ENCODE data around the gene FGD2. TPM values are rescaled to one million over a fixed set of nuclear protein-coding genes. Genes with fewer than 3 reads are reported as not detected.

FGD2 gene
- total and polyA plus RNA-seq, 2 of the 8 experiments (the other 6 are each of a cell fraction or from before 2014, with no cell fraction given) = 0.12 to 0.32 TPM

- H3K23me2 ChIP-seq (ENCODE audit: low read depth, low read length) = no peaks in the 10 kb centered on the region
- H3K18ac ChIP-seq (ENCODE audit: extremely low read depth, low read length) = no peak overlapping the region
- no peak overlapping the region for H3K14ac ChIP-seq (ENCODE audit: insufficient read length)
- 0 out of 2 replicates have a peak overlapping the region, but pooled peaks have one; percentile 37 for H4K8ac ChIP-seq (ENCODE audit: extremely low read depth, insufficient read depth, low read length)
- no peak overlapping the region for H2BK20ac ChIP-seq (ENCODE audit: low read length)
- POLR2A ChIA-PET (ENCODE audit: partially characterized antibody) = interaction anchor here (0.5 to 1.7 kb wide), 4 partner anchors 11 to 41 kb away, joined by 3 to 4 read pairs (median 4); no protein-coding TSS in a partner anchor
- no peak overlapping the region for H4K5ac ChIP-seq (ENCODE audit: insufficient read length, low read depth, low read length)
- no peak overlapping the region for H2BK15ac ChIP-seq (ENCODE audit: low read length)
- H2BK12ac ChIP-seq (ENCODE audit: low read depth, low read length) = no peak overlapping the region
- H3K79me2 ChIP-seq (ENCODE audit: control insufficient read depth in 1 of 2, insufficient read depth in 2 of 2, low read length in 2 of 2) = no peaks in the 10 kb centered on the region
- H3K27ac ChIP-seq (ENCODE audit: low read depth, low read length) = peak overlapping the region; percentile 66; the same call in 1 of the 2 replicates
- CTCF ChIA-PET (ENCODE audit: partially characterized antibody) = interaction anchor here (0.5 to 3.1 kb wide), 9 partner anchors 8 to 521 kb away, joined by 3 to 12 read pairs (median 3); no protein-coding TSS in a partner anchor
- H4K20me1 ChIP-seq (replicated peaks in 1 of 2; ENCODE audit: control insufficient read depth in 1 of 2, insufficient read depth in 2 of 2, low read length in 2 of 2) = peaks cover 3 to 6% of the 10 kb centered on the region in 2 experiments
- no peak overlapping the region for H3K4ac ChIP-seq (replicated peaks; ENCODE audit: insufficient read length, low read depth, low read length)
- FAIRE-seq = no peak
- H3K56ac ChIP-seq (replicated peaks; ENCODE audit: insufficient read length, low read depth, low read length) = no peak overlapping the region
- no peak overlapping the region for H4K91ac ChIP-seq (replicated peaks; ENCODE audit: insufficient read length, low read length)
- no peak overlapping the region for H2BK120ac ChIP-seq (replicated peaks; ENCODE audit: low read depth, low read length)
- H2AK5ac ChIP-seq (ENCODE audit: low read depth, low read length) = no peak overlapping the region
- no peak overlapping the region for H3K4me2 ChIP-seq (ENCODE audit: insufficient read depth in 1 of 2, low read depth in 2 of 2, low read length in 2 of 2)
- H3K36me3 ChIP-seq (ENCODE audit: control insufficient read depth in 2 of 4, insufficient read depth in 4 of 4, low read length in 3 of 4) = peaks cover 42 to 75% (median 69%) of the 10 kb centered on the region in 4 experiments
- no peak overlapping the region for H3K4me3 ChIP-seq (ENCODE audit: extremely low read depth in 1 of 4, insufficient read depth in 2 of 4, low read depth in 3 of 4, low read length in 4 of 4)
- H3K4me1 ChIP-seq (replicated peaks in 1 of 4; ENCODE audit: control insufficient read depth in 3 of 4, insufficient read depth in 4 of 4, low read length in 3 of 4) = no peaks in the 10 kb centered on the region
- no peaks in the 10 kb centered on the region; the same call in 1 of the 2 replicates for H3K79me1 ChIP-seq (ENCODE audit: low read depth, low read length)
- no peak overlapping the region for H3K9ac ChIP-seq (replicated peaks in 1 of 4; ENCODE audit: extremely low read depth in 1 of 4, low read depth in 3 of 4, low read length in 3 of 4)
- no peak for DNase-seq (ENCODE audit: low read depth in 1 of 2, low spot score in 2 of 2)
- 0 out of 2 replicates have a peak overlapping the region, but pooled peaks have one; percentile 72 for H2BK5ac ChIP-seq (ENCODE audit: low read depth, low read length)
- no peaks in the 10 kb centered on the region for H3K27me3 ChIP-seq (replicated peaks in 1 of 4; ENCODE audit: control insufficient read depth in 3 of 4, extremely low read depth in 1 of 4, insufficient read depth in 3 of 4, low read length in 3 of 4)
- H2AFZ ChIP-seq (ENCODE audit: low read length) = no peak overlapping the region
- no peaks in the 10 kb centered on the region for H3K9me3 ChIP-seq (ENCODE audit: insufficient read depth in 2 of 2, low read depth in 1 of 2, low read length in 1 of 2)
- H3K23ac ChIP-seq (ENCODE audit: insufficient read length) = no peak overlapping the region
- 96% methylated on average over 17 of the region's 17 CpGs; no CpG with 5 or more reads in 1 of the 2 experiments for WGBS, 2 experiments (ENCODE audit: extremely low coverage in 1 of 2, insufficient coverage in 1 of 2, insufficient read length in 1 of 2, insufficient replicate concordance in 2 of 2, low coverage in 1 of 2, low lambda C conversion rate in 2 of 2, missing lambda C conversion rate in 1 of 2)
- no peak for TF ChIP-seq CEBPB (IDR thresholded peaks at IDR 0.05; ENCODE audit: low read depth, low read length)
- TF ChIP-seq JUND (IDR thresholded peaks at IDR 0.05; ENCODE audit: low read length) = no peak
- TF ChIP-seq, protein P1, sequence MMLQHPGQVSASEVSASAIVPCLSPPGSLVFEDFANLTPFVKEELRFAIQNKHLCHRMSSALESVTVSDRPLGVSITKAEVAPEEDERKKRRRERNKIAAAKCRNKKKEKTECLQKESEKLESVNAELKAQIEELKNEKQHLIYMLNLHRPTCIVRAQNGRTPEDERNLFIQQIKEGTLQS (IDR thresholded peaks at IDR 0.05; ENCODE audit: insufficient read depth, low read depth, low read length) = no peak
- TF ChIP-seq NANOG (IDR thresholded peaks at IDR 0.05; ENCODE audit: insufficient read depth, low read depth, low read length, poor library complexity, severe bottlenecking) = no peak
- no peak for TF ChIP-seq CTCF (IDR thresholded peaks at IDR 0.05; ENCODE audit: control extremely low read depth in 1 of 3, insufficient read depth in 1 of 3, low read depth in 1 of 3, low read length in 3 of 3)
- TF ChIP-seq USF2 (IDR thresholded peaks at IDR 0.05; ENCODE audit: low read length) = no peak
Measured at GRCh38 chr6:36969988-36970891, 35.2 kb upstream of the FGD2 start.

Data from H1 (cell line).